H1 (cell line): ENCODE data around the gene RAPGEF1. TPM values are rescaled to one million over a fixed set of nuclear protein-coding genes. Genes with fewer than 3 reads are reported as not detected.

ENCODE experiments used
- CTCF ChIA-PET: fragments of 300-600 bp; sonication (Branson Sonifier 250); formaldehyde crosslinking; loops from one replicate; lab custom pipeline; 2021; ENCODE audit not compliant: partially characterized antibody; lab: Charles Lee
- POLR2A ChIA-PET: fragments of 300-600 bp; sonication (Branson Sonifier 250); formaldehyde crosslinking; loops from one replicate; lab custom pipeline; 2021; ENCODE audit warnings: inconsistent platforms; ENCODE audit not compliant: partially characterized antibody; lab: Charles Lee
- DNase-seq, 2 experiments: peaks; one replicate each; pipeline versions ENCODE4 v3.0.0 to v3.0.0-alpha.2; 2010 to 2022; ENCODE audit warnings: low spot score in 2 of 2, low read depth in 1 of 2, mixed read lengths in 1 of 2
- FAIRE-seq: peaks from 2 replicates; lab custom pipeline; 2011; peaks lifted over from hg19 to GRCh38; lab: Jason Lieb, UNC
- H2AFZ ChIP-seq: 2 replicates; pipeline ENCODE4 v1.8.1; 2012; ENCODE audit warnings: low read length, inconsistent platforms
- H2AK5ac ChIP-seq: 2 replicates; pipeline ENCODE4 v1.6.1; 2013; ENCODE audit warnings: low read depth, low read length
- H2BK120ac ChIP-seq: replicated peaks from 2 replicates; pipeline ENCODE3; 2013; ENCODE audit warnings: low read depth, low read length, inconsistent platforms
- H2BK12ac ChIP-seq: 2 replicates; pipeline ENCODE4 v1.6.1; 2013; ENCODE audit warnings: low read depth, low read length
- H2BK15ac ChIP-seq: 2 replicates; pipeline ENCODE4 v1.6.1; 2013; ENCODE audit warnings: low read length
- H2BK20ac ChIP-seq: 2 replicates; pipeline ENCODE4 v1.6.1; 2013; ENCODE audit warnings: low read length
- H2BK5ac ChIP-seq: 2 replicates; pipeline ENCODE4 v1.6.1; 2013; ENCODE audit warnings: low read depth, low read length
- H3K14ac ChIP-seq: 2 replicates; pipeline ENCODE4 v1.6.1; 2013; ENCODE audit warnings: inconsistent platforms; ENCODE audit not compliant: insufficient read length
- H3K18ac ChIP-seq: 2 replicates; pipeline ENCODE4 v1.6.1; 2013; ENCODE audit warnings: low read length; ENCODE audit errors: extremely low read depth
- H3K23ac ChIP-seq: 2 replicates; pipeline ENCODE4 v1.6.1; 2013; ENCODE audit warnings: inconsistent platforms; ENCODE audit not compliant: insufficient read length
- H3K23me2 ChIP-seq: 2 replicates; pipeline ENCODE4 v1.6.1; 2013; ENCODE audit warnings: low read depth, low read length
- H3K27ac ChIP-seq: 2 replicates; pipeline ENCODE4 v1.6.1; 2011; ENCODE audit warnings: low read depth, low read length, inconsistent platforms
- H3K27me3 ChIP-seq, 4 experiments: replicated peaks in 1 of 4; 1 replicate in 1 of 4; 2 replicates in 3 of 4; pipeline versions ENCODE4 v1.6.1 to v1.8.1; 2011 to 2013; ENCODE audit warnings: low read length in 3 of 4, mild to moderate bottlenecking in 3 of 4, inconsistent platforms in 2 of 4, mixed read lengths in 2 of 4, moderate library complexity in 1 of 4; ENCODE audit not compliant: control insufficient read depth in 3 of 4, insufficient read depth in 3 of 4; ENCODE audit errors: extremely low read depth in 1 of 4
- H3K36me3 ChIP-seq, 4 experiments: 2 replicates each; pipeline versions ENCODE4 v1.6.1 to v1.8.1; 2011 to 2013; ENCODE audit warnings: mild to moderate bottlenecking in 4 of 4, low read length in 3 of 4, moderate library complexity in 2 of 4, control low read depth in 1 of 4, inconsistent platforms in 1 of 4; ENCODE audit not compliant: insufficient read depth in 4 of 4, control insufficient read depth in 2 of 4
- H3K4ac ChIP-seq: replicated peaks from 2 replicates; pipeline ENCODE3; 2013; ENCODE audit warnings: low read length, low read depth, mixed read lengths, inconsistent platforms; ENCODE audit not compliant: insufficient read length
- H3K4me1 ChIP-seq, 4 experiments: replicated peaks in 1 of 4; 1 replicate in 1 of 4; 2 replicates in 3 of 4; pipeline versions ENCODE4 v1.6.1 to v1.8.1; 2011 to 2013; ENCODE audit warnings: low read length in 3 of 4, inconsistent platforms in 2 of 4, mixed read lengths in 1 of 4; ENCODE audit not compliant: insufficient read depth in 4 of 4, control insufficient read depth in 3 of 4
- H3K4me2 ChIP-seq, 2 experiments: 2 replicates each; pipeline versions ENCODE4 v1.6.1 to v1.8.1; 2011 to 2013; ENCODE audit warnings: low read depth in 2 of 2, low read length in 2 of 2, control low read depth in 1 of 2, inconsistent platforms in 1 of 2, mild to moderate bottlenecking in 1 of 2; ENCODE audit not compliant: insufficient read depth in 1 of 2
- H3K4me3 ChIP-seq, 4 experiments: fragments of 200-600, 300-600 bp in 1 of 4; sonication (generic), shearing (Covaris generic), sonication (Bioruptor Twin) in 1 of 4; 2 replicates each; pipeline versions ENCODE4 v1.5.1 to v1.8.1; 2011 to 2016; ENCODE audit warnings: low read length in 4 of 4, low read depth in 3 of 4, control low read depth in 2 of 4, inconsistent platforms in 2 of 4, mild to moderate bottlenecking in 2 of 4, mixed read lengths in 1 of 4, moderate library complexity in 1 of 4; ENCODE audit not compliant: insufficient read depth in 2 of 4; ENCODE audit errors: extremely low read depth in 1 of 4
- H3K56ac ChIP-seq: replicated peaks from 2 replicates; pipeline ENCODE3; 2013; ENCODE audit warnings: low read depth, mild to moderate bottlenecking, mixed read lengths, low read length, inconsistent platforms; ENCODE audit not compliant: insufficient read length
- H3K79me1 ChIP-seq: 2 replicates; pipeline ENCODE4 v1.6.1; 2013; ENCODE audit warnings: low read depth, low read length, control low read depth
- H3K79me2 ChIP-seq, 2 experiments: 2 replicates each; pipeline versions ENCODE4 v1.6.1 to v1.8.1; 2012 to 2013; ENCODE audit warnings: low read length in 2 of 2, mild to moderate bottlenecking in 2 of 2, inconsistent platforms in 1 of 2; ENCODE audit not compliant: insufficient read depth in 2 of 2, control insufficient read depth in 1 of 2
- H3K9ac ChIP-seq, 4 experiments: replicated peaks in 1 of 4; 1 replicate in 1 of 4; 2 replicates in 3 of 4; pipeline versions ENCODE4 v1.6.1 to v1.8.1; 2011 to 2013; ENCODE audit warnings: low read depth in 3 of 4, low read length in 3 of 4, control low read depth in 2 of 4, mild to moderate bottlenecking in 2 of 4, moderate library complexity in 2 of 4, inconsistent platforms in 1 of 4; ENCODE audit errors: extremely low read depth in 1 of 4
- H3K9me3 ChIP-seq, 2 experiments: 2 replicates each; pipeline versions ENCODE4 v1.6.1 to v1.8.1; 2012 to 2013; ENCODE audit warnings: mild to moderate bottlenecking in 2 of 2, moderate library complexity in 2 of 2, control low read depth in 1 of 2, inconsistent platforms in 1 of 2, low read depth in 1 of 2, low read length in 1 of 2, mixed read lengths in 1 of 2; ENCODE audit not compliant: insufficient read depth in 2 of 2
- H4K20me1 ChIP-seq, 2 experiments: replicated peaks in 1 of 2; 2 replicates each; pipeline versions ENCODE3 to v1.8.1; 2011 to 2013; ENCODE audit warnings: inconsistent platforms in 2 of 2, low read length in 2 of 2, mild to moderate bottlenecking in 1 of 2; ENCODE audit not compliant: insufficient read depth in 2 of 2, control insufficient read depth in 1 of 2
- H4K5ac ChIP-seq: 2 replicates; pipeline ENCODE4 v1.6.1; 2013; ENCODE audit warnings: low read length, low read depth, mixed read lengths, inconsistent platforms; ENCODE audit not compliant: insufficient read length
- H4K8ac ChIP-seq: 2 replicates; pipeline ENCODE4 v1.8.0; 2013; ENCODE audit warnings: mild to moderate bottlenecking, moderate library complexity, low read length, inconsistent platforms; ENCODE audit not compliant: insufficient read depth; ENCODE audit errors: extremely low read depth
- H4K91ac ChIP-seq: replicated peaks from 2 replicates; pipeline ENCODE3; 2013; ENCODE audit warnings: low read length, mixed read lengths, inconsistent platforms; ENCODE audit not compliant: insufficient read length
- CBX8 ChIP-seq: fragments of 300-800, 300-1000 bp; sonication (generic); IDR thresholded peaks from 2 replicates; pipeline ENCODE4 v1.7.1; 2016; ENCODE audit warnings: low read depth, low read length, borderline replicate concordance
- E2F6 ChIP-seq: IDR thresholded peaks from 2 replicates; pipeline ENCODE4 v1.6.1; 2012; ENCODE audit warnings: inconsistent platforms
- KDM1A ChIP-seq: fragments of 200-600, 300-600 bp; sonication (generic); IDR thresholded peaks from 2 replicates; pipeline ENCODE4 v1.7.1; 2016; ENCODE audit warnings: mild to moderate bottlenecking, low read length, borderline replicate concordance
- KDM4A ChIP-seq: IDR thresholded peaks from one replicate; pipeline ENCODE4 v1.7.1; 2012; ENCODE audit warnings: low read depth, mild to moderate bottlenecking, moderate library complexity, low read length, inconsistent platforms; ENCODE audit not compliant: severe bottlenecking
- KDM5A ChIP-seq: fragments of 200-600 bp; IDR thresholded peaks from 2 replicates; pipeline ENCODE4 v1.7.1; 2012; ENCODE audit warnings: mild to moderate bottlenecking, low read length, inconsistent platforms, mixed read lengths
- RFX5 ChIP-seq: IDR thresholded peaks from 2 replicates; pipeline ENCODE4 v1.6.1; 2011; ENCODE audit warnings: low read depth, low read length, improper control_type of control experiment, borderline replicate concordance
- TAF1 ChIP-seq: IDR thresholded peaks from 2 replicates; pipeline ENCODE4 v1.6.1; 2011; ENCODE audit warnings: mild to moderate bottlenecking, low read depth, low read length
- WGBS, 2 experiments: shearing (Covaris generic) in 1 of 2; methylation state at CpG; one replicate each; pipeline versions ENCODE4 v1.1.6 to v1.1.7; 2013 to 2015; ENCODE audit warnings: low lambda C conversion rate in 2 of 2, mixed read lengths in 2 of 2, inconsistent platforms in 1 of 2, low coverage in 1 of 2, missing lambda C conversion rate in 1 of 2; ENCODE audit not compliant: insufficient replicate concordance in 2 of 2, insufficient coverage in 1 of 2, insufficient read length in 1 of 2; ENCODE audit errors: extremely low coverage in 1 of 2, missing lambda C conversion rate in 1 of 2; 5-methylcytosine and 5-hydroxymethylcytosine counted together
- polyA plus RNA-seq, 7 experiments: library from polyadenylated mRNA; depleted of rRNA in 3 of 7; stranded (reverse) in 5 of 7; unstranded in 2 of 7; fragments of >200 nt in 5 of 7; fragments of 200-250 nt in 2 of 7; gene quantifications; 1 replicate in 5 of 7; 2 replicates in 1 of 7; 4 replicates in 1 of 7; pipeline versions ENCODE4 v1.2.1 to v1.2.3, GENCODE V29; 2011 to 2013; ENCODE audit warnings: missing spikeins in 2 of 7, mixed read lengths in 2 of 7
- total RNA-seq: library from RNA; stranded (reverse); fragmentation: NEBNext Ultra II Directional; extraction: Animal tissue kit (Norgen Biotek cat#: 25700); gene quantifications from 2 replicates; pipeline ENCODE4 v1.2.1, GENCODE V29; 2021

Gene RAPGEF1
- total and polyA plus RNA-seq, 2 of the 8 experiments (the other 6 are each of a cell fraction or from before 2014, with no cell fraction given): 29.7 to 78.9 TPM

DNA sequence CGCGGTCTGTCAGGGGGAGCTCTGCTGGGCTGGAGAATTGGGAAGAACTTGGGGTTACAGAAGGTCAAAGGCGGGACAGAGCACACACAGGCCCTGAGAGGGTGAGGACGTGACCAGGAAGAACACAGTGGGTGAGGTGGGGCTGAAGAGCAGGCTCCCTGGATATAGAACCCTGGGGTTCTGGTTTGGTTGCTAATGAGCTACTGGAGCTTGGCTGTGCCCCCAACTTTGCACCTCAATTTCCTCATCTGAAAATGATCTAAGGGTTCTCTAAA lies 110.7 kb downstream of the RAPGEF1 start:
- H3K23ac ChIP-seq: no peak overlapping the region
- no peak overlapping the region for H2AFZ ChIP-seq
- FAIRE-seq: no peak
- peaks cover 0 to 10% (median 7%) of the 10 kb centered on the region in 4 experiments; a peak in 6 of 8 replicates for H3K36me3 ChIP-seq
- H2AK5ac ChIP-seq: no peak overlapping the region
- H4K8ac ChIP-seq: no peak overlapping the region; the same call in 1 of the 2 replicates
- 96% methylated on average over 4 of the region's 4 CpGs; no CpG with 5 or more reads in 1 of the 2 experiments for WGBS, 2 experiments
- H4K91ac ChIP-seq: no peak overlapping the region
- H3K79me1 ChIP-seq: no peaks in the 10 kb centered on the region
- no peaks in the 10 kb centered on the region for H3K27me3 ChIP-seq
- no peak for DNase-seq
- no peak overlapping the region for H3K4me2 ChIP-seq
- H3K9ac ChIP-seq: no peak overlapping the region
- H3K4me1 ChIP-seq: peaks cover 0 to 10% (median 3%) of the 10 kb centered on the region in 4 experiments; a peak in 4 of 7 replicates
- H2BK20ac ChIP-seq: no peak overlapping the region
- H3K4ac ChIP-seq: no peak overlapping the region
- ChIA-PET CTCF (interaction anchor here (0.9 to 6.4 kb wide), 6 partner anchors 9 to 151 kb away, joined by 3 to 33 read pairs (median 3); no protein-coding TSS in a partner anchor), POLR2A (interaction anchor here (1.0 to 2.1 kb wide), 2 partner anchors 16 to 21 kb away, joined by 3 to 7 read pairs; no protein-coding TSS in a partner anchor)
- H3K18ac ChIP-seq: no peak overlapping the region
- peaks cover 2 to 6% of the 10 kb centered on the region in 2 experiments for H4K20me1 ChIP-seq
- no peak overlapping the region for H3K14ac ChIP-seq
- H2BK120ac ChIP-seq: no peak overlapping the region
- H2BK5ac ChIP-seq: no peak overlapping the region
- no peaks in the 10 kb centered on the region for H3K9me3 ChIP-seq
- no peak overlapping the region for H3K56ac ChIP-seq
- no peak overlapping the region for H4K5ac ChIP-seq
- no peak overlapping the region for H2BK15ac ChIP-seq
- H3K27ac ChIP-seq: no peak overlapping the region
- H3K23me2 ChIP-seq: no peaks in the 10 kb centered on the region
- no peak overlapping the region for H2BK12ac ChIP-seq
- no peak overlapping the region for H3K4me3 ChIP-seq
- H3K79me2 ChIP-seq: no peaks in the 10 kb centered on the region
- TF ChIP-seq RFX5 (no peak), KDM5A (no peak), KDM1A (no peak), KDM4A (no peak), TAF1 (no peak), CBX8 (no peak), E2F6 (no peak)
